ENCODE measurements around the gene ANAPC16.

GRCh38 chr10:72275351-72276012 is 59.7 kb downstream of the ANAPC16 start:
- TF ChIP-seq CTCF (IDR thresholded peaks at IDR 0.05) (no peak), POLR2A (IDR thresholded peaks at IDR 0.05) (peak in 1 of 4 donors; percentile 10), POLR2AphosphoS5 (IDR thresholded peaks at IDR 0.05) (no peak)
